GM23338 (cell line): ENCODE measurements around the gene GMEB2. TPM values are rescaled to one million over a fixed set of nuclear protein-coding genes. Genes with fewer than 3 reads are reported as not detected.

ENCODE experiments used
- ATAC-seq: fragments of 200-7000 bp; cut with Tn5 transposase; 3 replicates; pipeline ENCODE4 v1.9.1; 2020
- DNase-seq: peaks from one replicate; pipeline ENCODE4 v3.0.0-alpha.2; 2015; ENCODE audit warnings: low spot score
- H2AFZ ChIP-seq: fragments of 200-600 bp; sonication (generic); 2 replicates; pipeline ENCODE4 v1.8.0; 2016; ENCODE audit warnings: antibody characterized with exemption, mild to moderate bottlenecking, moderate library complexity
- H3F3A ChIP-seq: fragments of 200-600 bp; sonication (generic); replicated peaks from 2 replicates; pipeline ENCODE4 v1.8.0; 2017; ENCODE audit warnings: antibody characterized with exemption, mixed run types, low read depth
- H3K27ac ChIP-seq: fragments of 200-600 bp; sonication (generic); 2 replicates; pipeline ENCODE4 v1.6.1; 2016; ENCODE audit warnings: low read depth
- H3K27me3 ChIP-seq: fragments of 200-600 bp; sonication (generic); 2 replicates; pipeline ENCODE4 v1.8.0; 2016; ENCODE audit warnings: mild to moderate bottlenecking, mixed run types, moderate library complexity; ENCODE audit not compliant: insufficient read depth
- H3K36me3 ChIP-seq: fragments of 200-600 bp; sonication (generic); 2 replicates; pipeline ENCODE4 v1.8.0; 2016; ENCODE audit warnings: mild to moderate bottlenecking; ENCODE audit not compliant: insufficient read depth
- H3K4me1 ChIP-seq: fragments of 200-600 bp; sonication (generic); 2 replicates; pipeline ENCODE4 v1.8.0; 2016; ENCODE audit warnings: mild to moderate bottlenecking, moderate library complexity; ENCODE audit not compliant: insufficient read depth
- H3K4me2 ChIP-seq: fragments of 200-600 bp; sonication (generic); 2 replicates; pipeline ENCODE4 v1.7.1; 2017; ENCODE audit warnings: mixed run types
- H3K4me3 ChIP-seq: fragments of 200-600 bp; sonication (generic); 2 replicates; pipeline ENCODE4 v1.6.1; 2016; ENCODE audit warnings: mixed run types
- H3K79me2 ChIP-seq: fragments of 200-600 bp; sonication (generic); replicated peaks from 2 replicates; pipeline ENCODE4 v1.8.0; 2017; ENCODE audit warnings: mild to moderate bottlenecking; ENCODE audit not compliant: insufficient read depth
- H3K9me2 ChIP-seq: fragments of 200-600 bp; sonication (generic); 2 replicates; pipeline ENCODE4 v1.8.0; 2017; ENCODE audit not compliant: insufficient read depth
- H4K20me1 ChIP-seq: fragments of 200-600 bp; sonication (generic); replicated peaks from 2 replicates; pipeline ENCODE4 v1.8.0; 2017; ENCODE audit warnings: mild to moderate bottlenecking; ENCODE audit not compliant: insufficient read depth
- H3K27ac Mint-ChIP-seq: 2 replicates; pipeline ENCODE4 v1.8.0; 2020; ENCODE audit warnings: inconsistent platforms, mild to moderate bottlenecking, moderate library complexity, mixed read lengths
- H3K27me3 Mint-ChIP-seq: 3 replicates; pipeline ENCODE4 v1.8.0; 2022; ENCODE audit warnings: low read depth, mild to moderate bottlenecking, moderate library complexity, mixed read lengths, inconsistent platforms; ENCODE audit not compliant: insufficient read depth, poor library complexity
- H3K36me3 Mint-ChIP-seq: 3 replicates; pipeline ENCODE4 v1.8.0; 2021; ENCODE audit warnings: low read depth, mild to moderate bottlenecking, inconsistent platforms, moderate library complexity, mixed read lengths
- H3K4me1 Mint-ChIP-seq: 3 replicates; pipeline ENCODE4 v1.8.0; 2020; ENCODE audit warnings: mild to moderate bottlenecking, inconsistent platforms, mixed read lengths
- H3K4me3 Mint-ChIP-seq: 3 replicates; pipeline ENCODE4 v1.8.0; 2021; ENCODE audit warnings: moderate library complexity, mild to moderate bottlenecking, inconsistent platforms, mixed read lengths
- H3K9me3 Mint-ChIP-seq: 3 replicates; pipeline ENCODE4 v1.8.0; 2020; ENCODE audit warnings: moderate library complexity, mild to moderate bottlenecking, inconsistent platforms, mixed read lengths
- NANOG ChIP-seq: IDR thresholded peaks from 2 replicates; pipeline ENCODE4 v1.6.1; 2016; ENCODE audit warnings: antibody characterized with exemption, borderline replicate concordance
- POLR2AphosphoS5 ChIP-seq: IDR thresholded peaks from 2 replicates; pipeline ENCODE4 v1.6.1; 2016; ENCODE audit warnings: antibody characterized with exemption, low read depth
- REST ChIP-seq: IDR thresholded peaks from one replicate; pipeline ENCODE4 v1.6.1; 2018; ENCODE audit warnings: antibody characterized with exemption; ENCODE audit not compliant: unreplicated experiment
- STAT1 ChIP-seq: IDR thresholded peaks from one replicate; pipeline ENCODE4 v1.6.1; 2016; ENCODE audit warnings: antibody characterized with exemption; ENCODE audit not compliant: unreplicated experiment
- polyA plus RNA-seq: library from polyadenylated mRNA; unstranded; fragments of >200 nt; fragmentation: Nextera tagmentation; extraction: Ambion mirVana; gene quantifications from 2 replicates; pipeline ENCODE4 v1.2.1, GENCODE V29; 2016
- total RNA-seq: library from RNA; depleted of rRNA; stranded (reverse); fragments of >200 nt; shearing (Covaris generic); gene quantifications from 2 replicates; pipeline ENCODE4 v1.2.3, GENCODE V29; 2014
- TF ChIP-seq, protein P1 (sequence below): fragments of 250-450 bp; sonication (Bioruptor Pico); IDR thresholded peaks from 2 replicates; pipeline ENCODE4 v1.5.0; 2020; ENCODE audit warnings: mild to moderate bottlenecking, moderate library complexity

GMEB2 gene
- total and polyA plus RNA-seq, 2 experiments from 2014 or later, result 4.4 to 20.6 TPM

- ATAC-seq, result no peak
These were observed 15.3 kb downstream of the GMEB2 start for GRCh38 chr20:63611646-63612045.

More at GRCh38 chr20:63611646-63612045, 15.3 kb downstream of the GMEB2 start:
- Mint-ChIP-seq H3K27me3 (peaks cover 2% of the 10 kb centered on the region), H3K4me3 (no peak overlapping the region), H3K9me3 (peaks cover 16% of the 10 kb centered on the region), H3K27ac (no peak overlapping the region), H3K36me3 (peaks cover 33% of the 10 kb centered on the region), H3K4me1 (no peaks in the 10 kb centered on the region)
- H3K27me3 ChIP-seq, result no peaks in the 10 kb centered on the region
- no peak for DNase-seq
- H3K4me2 ChIP-seq, result no peak overlapping the region
- H4K20me1 ChIP-seq, result no peaks in the 10 kb centered on the region; the same call in 1 of the 2 replicates
- no peaks in the 10 kb centered on the region for H3K4me1 ChIP-seq
- H3K79me2 ChIP-seq, result peaks cover 12% of the 10 kb centered on the region
- H3K9me2 ChIP-seq, result no peaks in the 10 kb centered on the region
- H3F3A ChIP-seq, result no peaks in the 10 kb centered on the region
- TF ChIP-seq POLR2AphosphoS5, result no peak
- TF ChIP-seq, protein P1, sequence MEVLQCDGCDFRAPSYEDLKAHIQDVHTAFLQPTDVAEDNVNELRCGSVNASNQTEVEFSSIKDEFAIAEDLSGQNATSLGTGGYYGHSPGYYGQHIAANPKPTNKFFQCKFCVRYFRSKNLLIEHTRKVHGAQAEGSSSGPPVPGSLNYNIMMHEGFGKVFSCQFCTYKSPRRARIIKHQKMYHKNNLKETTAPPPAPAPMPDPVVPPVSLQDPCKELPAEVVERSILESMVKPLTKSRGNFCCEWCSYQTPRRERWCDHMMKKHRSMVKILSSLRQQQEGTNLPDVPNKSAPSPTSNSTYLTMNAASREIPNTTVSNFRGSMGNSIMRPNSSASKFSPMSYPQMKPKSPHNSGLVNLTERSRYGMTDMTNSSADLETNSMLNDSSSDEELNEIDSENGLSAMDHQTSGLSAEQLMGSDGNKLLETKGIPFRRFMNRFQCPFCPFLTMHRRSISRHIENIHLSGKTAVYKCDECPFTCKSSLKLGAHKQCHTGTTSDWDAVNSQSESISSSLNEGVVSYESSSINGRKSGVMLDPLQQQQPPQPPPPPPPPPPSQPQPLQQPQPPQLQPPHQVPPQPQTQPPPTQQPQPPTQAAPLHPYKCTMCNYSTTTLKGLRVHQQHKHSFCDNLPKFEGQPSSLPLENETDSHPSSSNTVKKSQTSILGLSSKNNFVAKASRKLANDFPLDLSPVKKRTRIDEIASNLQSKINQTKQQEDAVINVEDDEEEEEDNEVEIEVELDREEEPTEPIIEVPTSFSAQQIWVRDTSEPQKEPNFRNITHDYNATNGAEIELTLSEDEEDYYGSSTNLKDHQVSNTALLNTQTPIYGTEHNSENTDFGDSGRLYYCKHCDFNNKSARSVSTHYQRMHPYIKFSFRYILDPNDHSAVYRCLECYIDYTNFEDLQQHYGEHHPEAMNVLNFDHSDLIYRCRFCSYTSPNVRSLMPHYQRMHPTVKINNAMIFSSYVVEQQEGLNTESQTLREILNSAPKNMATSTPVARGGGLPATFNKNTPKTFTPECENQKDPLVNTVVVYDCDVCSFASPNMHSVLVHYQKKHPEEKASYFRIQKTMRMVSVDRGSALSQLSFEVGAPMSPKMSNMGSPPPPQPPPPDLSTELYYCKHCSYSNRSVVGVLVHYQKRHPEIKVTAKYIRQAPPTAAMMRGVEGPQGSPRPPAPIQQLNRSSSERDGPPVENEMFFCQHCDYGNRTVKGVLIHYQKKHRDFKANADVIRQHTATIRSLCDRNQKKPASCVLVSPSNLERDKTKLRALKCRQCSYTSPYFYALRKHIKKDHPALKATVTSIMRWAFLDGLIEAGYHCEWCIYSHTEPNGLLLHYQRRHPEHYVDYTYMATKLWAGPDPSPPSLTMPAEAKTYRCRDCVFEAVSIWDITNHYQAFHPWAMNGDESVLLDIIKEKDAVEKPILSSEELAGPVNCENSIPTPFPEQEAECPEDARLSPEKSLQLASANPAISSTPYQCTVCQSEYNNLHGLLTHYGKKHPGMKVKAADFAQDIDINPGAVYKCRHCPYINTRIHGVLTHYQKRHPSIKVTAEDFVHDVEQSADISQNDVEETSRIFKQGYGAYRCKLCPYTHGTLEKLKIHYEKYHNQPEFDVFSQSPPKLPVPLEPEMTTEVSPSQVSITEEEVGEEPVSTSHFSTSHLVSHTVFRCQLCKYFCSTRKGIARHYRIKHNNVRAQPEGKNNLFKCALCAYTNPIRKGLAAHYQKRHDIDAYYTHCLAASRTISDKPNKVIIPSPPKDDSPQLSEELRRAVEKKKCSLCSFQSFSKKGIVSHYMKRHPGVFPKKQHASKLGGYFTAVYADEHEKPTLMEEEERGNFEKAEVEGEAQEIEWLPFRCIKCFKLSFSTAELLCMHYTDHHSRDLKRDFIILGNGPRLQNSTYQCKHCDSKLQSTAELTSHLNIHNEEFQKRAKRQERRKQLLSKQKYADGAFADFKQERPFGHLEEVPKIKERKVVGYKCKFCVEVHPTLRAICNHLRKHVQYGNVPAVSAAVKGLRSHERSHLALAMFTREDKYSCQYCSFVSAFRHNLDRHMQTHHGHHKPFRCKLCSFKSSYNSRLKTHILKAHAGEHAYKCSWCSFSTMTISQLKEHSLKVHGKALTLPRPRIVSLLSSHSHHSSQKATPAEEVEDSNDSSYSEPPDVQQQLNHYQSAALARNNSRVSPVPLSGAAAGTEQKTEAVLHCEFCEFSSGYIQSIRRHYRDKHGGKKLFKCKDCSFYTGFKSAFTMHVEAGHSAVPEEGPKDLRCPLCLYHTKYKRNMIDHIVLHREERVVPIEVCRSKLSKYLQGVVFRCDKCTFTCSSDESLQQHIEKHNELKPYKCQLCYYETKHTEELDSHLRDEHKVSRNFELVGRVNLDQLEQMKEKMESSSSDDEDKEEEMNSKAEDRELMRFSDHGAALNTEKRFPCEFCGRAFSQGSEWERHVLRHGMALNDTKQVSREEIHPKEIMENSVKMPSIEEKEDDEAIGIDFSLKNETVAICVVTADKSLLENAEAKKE, result no peak
- no peak for TF ChIP-seq NANOG
- no peak for TF ChIP-seq REST
- no peak for TF ChIP-seq STAT1
- H3K36me3 ChIP-seq, result no peaks in the 10 kb centered on the region; the same call in 1 of the 2 replicates
- no peak overlapping the region for H2AFZ ChIP-seq
- H3K27ac ChIP-seq, result no peak overlapping the region
- H3K4me3 ChIP-seq, result no peak overlapping the region
